ENCODE data around the gene SYK.

Gene SYK

DNA sequence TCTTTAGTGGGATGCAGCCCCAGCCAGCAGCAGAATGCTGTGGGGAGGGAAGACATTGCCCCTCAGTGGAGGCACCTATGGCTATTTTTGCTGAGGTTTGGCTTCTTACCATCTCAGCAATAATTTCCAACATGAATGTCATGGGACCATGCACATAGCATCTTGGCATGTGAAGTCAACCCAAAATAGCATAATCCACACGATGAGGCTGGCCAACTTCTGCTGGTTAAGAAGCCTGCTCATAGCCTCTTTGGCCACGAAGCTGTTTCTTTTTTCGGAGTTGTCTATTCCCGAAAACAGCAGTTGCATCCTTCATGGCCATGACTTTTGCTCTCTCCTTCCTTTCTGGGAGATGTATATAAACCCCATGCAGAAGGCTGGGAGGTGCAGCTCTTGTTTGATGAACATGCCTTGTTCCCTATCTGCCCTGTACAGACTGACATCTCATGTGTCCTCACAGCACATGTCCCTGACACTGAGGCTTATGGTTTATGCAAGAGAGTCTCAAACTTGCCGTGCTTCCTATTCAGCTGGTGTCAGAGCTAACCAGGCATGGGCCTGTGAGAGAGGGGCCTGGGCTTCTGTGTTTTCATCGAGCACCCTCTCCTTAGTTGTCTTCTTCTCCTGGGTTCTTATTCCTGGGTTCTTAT, 45.3 kb downstream of the SYK start:
- DNase-seq (ENCODE audit: extremely low read depth, low read depth) = no peak
- TF ChIP-seq, protein P1, sequence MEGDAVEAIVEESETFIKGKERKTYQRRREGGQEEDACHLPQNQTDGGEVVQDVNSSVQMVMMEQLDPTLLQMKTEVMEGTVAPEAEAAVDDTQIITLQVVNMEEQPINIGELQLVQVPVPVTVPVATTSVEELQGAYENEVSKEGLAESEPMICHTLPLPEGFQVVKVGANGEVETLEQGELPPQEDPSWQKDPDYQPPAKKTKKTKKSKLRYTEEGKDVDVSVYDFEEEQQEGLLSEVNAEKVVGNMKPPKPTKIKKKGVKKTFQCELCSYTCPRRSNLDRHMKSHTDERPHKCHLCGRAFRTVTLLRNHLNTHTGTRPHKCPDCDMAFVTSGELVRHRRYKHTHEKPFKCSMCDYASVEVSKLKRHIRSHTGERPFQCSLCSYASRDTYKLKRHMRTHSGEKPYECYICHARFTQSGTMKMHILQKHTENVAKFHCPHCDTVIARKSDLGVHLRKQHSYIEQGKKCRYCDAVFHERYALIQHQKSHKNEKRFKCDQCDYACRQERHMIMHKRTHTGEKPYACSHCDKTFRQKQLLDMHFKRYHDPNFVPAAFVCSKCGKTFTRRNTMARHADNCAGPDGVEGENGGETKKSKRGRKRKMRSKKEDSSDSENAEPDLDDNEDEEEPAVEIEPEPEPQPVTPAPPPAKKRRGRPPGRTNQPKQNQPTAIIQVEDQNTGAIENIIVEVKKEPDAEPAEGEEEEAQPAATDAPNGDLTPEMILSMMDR (IDR thresholded peaks at IDR 0.05; ENCODE audit: low read depth, low read length, missing control alignments) = no peak
- H3K4me3 ChIP-seq (replicated peaks; ENCODE audit: low read depth, low read length) = no peak overlapping the region

DNA sequence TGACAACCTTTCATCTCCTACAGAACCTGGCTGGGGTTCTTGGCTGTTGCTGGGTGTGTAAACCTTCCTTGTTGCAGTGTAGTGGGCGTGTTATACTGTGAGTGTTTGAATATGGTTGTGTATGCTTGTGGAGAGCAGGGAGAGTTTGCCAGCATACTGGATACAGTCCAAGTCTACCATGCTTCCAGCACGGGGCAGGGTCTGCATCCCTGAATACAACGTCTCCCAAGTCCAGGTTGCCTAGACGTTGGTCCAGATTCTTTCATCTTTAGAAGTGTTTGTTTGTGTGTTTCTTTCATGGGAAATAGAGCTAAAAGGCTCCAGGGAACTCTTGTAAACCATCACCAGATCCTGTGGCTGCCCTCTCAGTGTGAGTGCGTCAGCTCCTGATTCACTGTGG, 46.4 kb downstream of the SYK start:
- no peak for DNase-seq (ENCODE audit: extremely low read depth, low read depth)
- TF ChIP-seq, protein P1 (IDR thresholded peaks at IDR 0.05; ENCODE audit: low read depth, low read length, missing control alignments) = no peak
- H3K4me3 ChIP-seq (replicated peaks; ENCODE audit: low read depth, low read length) = no peak overlapping the region

DNA sequence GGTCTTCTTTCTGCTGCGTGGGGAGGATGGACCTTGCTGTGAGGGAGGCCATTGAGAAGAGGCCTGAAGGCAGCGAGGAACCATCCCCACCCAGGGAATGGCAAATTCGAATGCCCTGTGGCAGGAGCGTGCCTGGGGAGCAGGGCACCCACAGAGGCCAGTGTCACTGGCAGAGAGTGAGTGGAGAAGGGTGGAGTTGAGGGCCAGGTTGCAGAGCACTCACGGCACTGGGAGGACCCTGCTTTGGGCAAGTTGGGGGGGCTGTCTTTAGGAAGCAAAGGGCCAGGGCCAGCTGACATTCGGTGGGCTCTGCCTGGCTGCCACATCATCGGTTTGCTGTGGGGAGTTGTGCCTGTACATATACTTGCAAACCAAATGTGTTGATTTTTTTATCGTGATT, 47.2 kb downstream of the SYK start:
- TF ChIP-seq, protein P1 (IDR thresholded peaks at IDR 0.05; ENCODE audit: low read depth, low read length, missing control alignments) = no peak
- no peak for DNase-seq (ENCODE audit: extremely low read depth, low read depth)
- no peak overlapping the region for H3K4me3 ChIP-seq (replicated peaks; ENCODE audit: low read depth, low read length)

DNA sequence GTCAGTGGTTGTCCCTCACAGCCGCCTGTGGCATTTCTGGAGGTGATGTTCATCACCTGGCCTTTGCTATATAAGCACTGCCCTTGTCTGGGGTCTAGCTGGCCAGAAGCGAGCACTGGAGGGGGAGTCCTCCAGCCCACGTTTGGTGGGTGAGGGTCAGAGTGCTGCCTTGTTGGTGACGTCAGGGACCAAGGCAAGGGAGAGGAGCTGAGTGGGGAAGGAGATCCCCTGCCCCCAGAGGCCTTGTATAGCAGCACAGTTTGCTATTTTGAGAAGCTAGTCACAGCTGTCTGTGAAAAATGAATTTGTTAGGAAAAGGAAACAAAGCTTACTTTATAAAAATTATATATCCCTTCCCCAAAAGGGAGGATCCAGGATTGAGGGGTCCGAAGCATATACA, 49.8 kb downstream of the SYK start:
- TF ChIP-seq, protein P1 (IDR thresholded peaks at IDR 0.05; ENCODE audit: low read depth, low read length, missing control alignments) = no peak
- DNase-seq (ENCODE audit: extremely low read depth, low read depth) = no peak
- no peak overlapping the region for H3K4me3 ChIP-seq (replicated peaks; ENCODE audit: low read depth, low read length)

DNA sequence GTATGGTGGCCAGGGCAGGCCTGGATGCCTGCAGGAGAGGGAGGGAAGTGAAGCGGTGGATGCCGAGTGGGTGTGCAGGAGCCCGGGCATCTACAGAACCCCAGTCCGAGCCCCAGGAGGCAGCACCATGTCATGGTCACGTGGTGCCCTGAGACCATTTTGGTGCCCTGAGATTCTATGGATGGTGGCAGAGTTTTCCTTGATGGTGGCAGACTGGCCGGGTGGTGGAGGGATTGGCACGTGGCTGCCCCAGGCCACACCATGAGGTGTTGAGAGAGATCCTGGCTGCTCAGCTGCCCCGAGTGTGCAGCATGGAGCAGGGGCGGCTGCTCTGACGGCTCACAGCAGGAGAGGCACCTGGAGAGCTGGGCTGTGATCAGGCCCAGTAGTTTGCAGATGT, 52.3 kb downstream of the SYK start:
- H3K4me3 ChIP-seq (replicated peaks; ENCODE audit: low read depth, low read length) = no peak overlapping the region
- TF ChIP-seq, protein P1 (IDR thresholded peaks at IDR 0.05; ENCODE audit: low read depth, low read length, missing control alignments) = no peak
- DNase-seq (ENCODE audit: extremely low read depth, low read depth) = no peak

DNA sequence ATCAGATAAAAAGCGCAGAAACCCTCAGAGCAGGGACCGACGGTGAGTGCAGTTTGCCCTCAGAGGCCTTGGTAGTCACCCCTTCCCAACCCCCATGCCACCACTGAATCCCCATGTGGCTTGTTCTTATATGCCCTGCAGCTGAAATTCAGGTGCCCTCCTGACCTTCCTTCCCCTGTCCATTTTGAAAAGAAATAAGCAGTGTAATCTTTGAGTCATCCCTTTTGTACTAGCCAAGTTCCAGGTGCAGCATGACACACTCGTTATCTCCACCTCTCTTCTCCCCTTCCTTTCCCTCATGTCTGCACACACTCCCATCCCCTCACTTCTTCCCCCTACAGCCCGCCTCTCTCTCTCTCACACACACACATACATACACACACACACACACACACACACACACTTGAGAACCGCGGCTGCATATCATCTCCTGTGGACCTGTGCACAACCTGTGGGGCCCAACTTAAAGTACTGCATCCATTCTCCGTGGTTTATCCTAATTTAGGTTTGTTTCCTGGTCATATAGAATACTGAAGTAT, 53.1 kb downstream of the SYK start:
- TF ChIP-seq, protein P1 (IDR thresholded peaks at IDR 0.05; ENCODE audit: low read depth, low read length, missing control alignments) = no peak
- no peak for DNase-seq (ENCODE audit: extremely low read depth, low read depth)
- no peak overlapping the region for H3K4me3 ChIP-seq (replicated peaks; ENCODE audit: low read depth, low read length)

Measured in HFF-Myc (cell line).